ENCODE measurements around the gene SPTBN5.

- no peak for TF ChIP-seq CTCF (IDR thresholded peaks at IDR 0.05)
- no peak for TF ChIP-seq EZH2 (IDR thresholded peaks at IDR 0.05; ENCODE audit: borderline replicate concordance, insufficient read depth, low read depth, low read length, poor library complexity, severe bottlenecking)
These were observed 8.0 kb downstream of the SPTBN5 start for GRCh38 chr15:41885841-41886240.

All from B cell (primary cell).